SK-N-SH (cell line): ENCODE results near the gene RNF39. TPM values are rescaled to one million over a fixed set of nuclear protein-coding genes. Genes with fewer than 3 reads are reported as not detected.

Experiments
- CTCF ChIA-PET: fragments of 300-600, 350-600 bp; formaldehyde crosslinking; extraction: SDS; loops from one replicate; lab custom pipeline; 2021; lab: Yijun Ruan, JAX
- POLR2A ChIA-PET: fragments of 350-600 bp; sonication (Branson Sonifier 250); formaldehyde crosslinking; extraction: SDS; loops from one replicate; lab custom pipeline; 2020; ENCODE audit warnings: antibody characterized with exemption, inconsistent platforms; lab: Yijun Ruan, JAX
- DNase-seq: peaks from one replicate; pipeline ENCODE4 v3.0.0; 2012
- H2AFZ ChIP-seq: fragments of 200-600 bp; sonication (generic); 2 replicates; pipeline ENCODE4 v1.8.1; 2016; ENCODE audit warnings: antibody characterized with exemption, mild to moderate bottlenecking, low read depth
- H3F3A ChIP-seq: fragments of 200-600 bp; sonication (generic); replicated peaks from 2 replicates; pipeline ENCODE3; 2016; ENCODE audit warnings: antibody characterized with exemption, mild to moderate bottlenecking; ENCODE audit not compliant: insufficient read depth
- H3K27ac ChIP-seq, 2 experiments: fragments of 200-500 bp in 1 of 2; fragments of 200-600 bp in 1 of 2; sonication (Bioruptor generic) in 1 of 2; sonication (generic), shearing (Covaris generic) in 1 of 2; 2 replicates each; pipeline versions ENCODE4 v1.5.1 to v1.6.1; 2014 to 2016; ENCODE audit warnings: low read depth in 2 of 2, inconsistent platforms in 1 of 2, low read length in 1 of 2, mild to moderate bottlenecking in 1 of 2, mixed read lengths in 1 of 2
- H3K27me3 ChIP-seq: fragments of 200-600 bp; sonication (generic), shearing (Covaris generic); 2 replicates; pipeline ENCODE4 v1.6.1; 2016; ENCODE audit warnings: mixed run types; ENCODE audit not compliant: insufficient read depth
- H3K36me3 ChIP-seq, 2 experiments: fragments of 200-500 bp in 1 of 2; fragments of 200-600 bp in 1 of 2; sonication (Bioruptor generic) in 1 of 2; sonication (generic) in 1 of 2; replicated peaks in 1 of 2; 2 replicates each; pipeline versions ENCODE3 to v1.5.1; 2014 to 2016; ENCODE audit warnings: low read length in 1 of 2, mild to moderate bottlenecking in 1 of 2; ENCODE audit not compliant: insufficient read depth in 2 of 2, control insufficient read depth in 1 of 2
- H3K4me1 ChIP-seq, 2 experiments: fragments of 200-500 bp in 1 of 2; fragments of 200-600 bp in 1 of 2; sonication (Bioruptor generic) in 1 of 2; sonication (generic), shearing (Covaris generic) in 1 of 2; 2 replicates each; pipeline versions ENCODE4 v1.5.1 to v1.6.1; 2014 to 2016; ENCODE audit warnings: low read depth in 1 of 2, low read length in 1 of 2, mixed run types in 1 of 2; ENCODE audit not compliant: insufficient read depth in 2 of 2, control insufficient read depth in 1 of 2
- H3K4me2 ChIP-seq: fragments of 200-600 bp; sonication (generic), shearing (Covaris generic); 2 replicates; pipeline ENCODE4 v1.6.1; 2017; ENCODE audit warnings: mixed run types
- H3K4me3 ChIP-seq, 2 experiments: fragments of 200-500 bp in 1 of 2; fragments of 200-600 bp in 1 of 2; sonication (Bioruptor generic) in 1 of 2; sonication (generic), shearing (Covaris generic) in 1 of 2; 2 replicates each; pipeline versions ENCODE4 v1.5.1 to v1.8.1; 2014 to 2016; ENCODE audit warnings: low read depth in 2 of 2, inconsistent platforms in 1 of 2, low read length in 1 of 2, mild to moderate bottlenecking in 1 of 2, mixed read lengths in 1 of 2, moderate library complexity in 1 of 2
- H3K79me2 ChIP-seq: fragments of 200-600 bp; sonication (generic); 2 replicates; pipeline ENCODE4 v1.8.1; 2017; ENCODE audit warnings: mild to moderate bottlenecking; ENCODE audit not compliant: insufficient read depth
- H3K9ac ChIP-seq: fragments of 200-600 bp; sonication (generic); 2 replicates; pipeline ENCODE4 v1.6.1; 2017; ENCODE audit warnings: mixed run types
- H3K9me2 ChIP-seq: fragments of 200-600 bp; sonication (generic); 2 replicates; pipeline ENCODE4 v1.6.1; 2017; ENCODE audit warnings: mixed run types
- H3K9me3 ChIP-seq: fragments of 200-600 bp; sonication (generic); 2 replicates; pipeline ENCODE4 v1.6.1; 2017; ENCODE audit warnings: mixed run types, mild to moderate bottlenecking, moderate library complexity
- H4K20me1 ChIP-seq: fragments of 200-600 bp; sonication (generic); 2 replicates; pipeline ENCODE4 v1.6.1; 2017; ENCODE audit warnings: mild to moderate bottlenecking, mixed run types; ENCODE audit not compliant: insufficient read depth
- CHD2 ChIP-seq: fragments of 150-350 bp; IDR thresholded peaks from 2 replicates; pipeline ENCODE4 v1.6.1; 2018; ENCODE audit warnings: low read length; ENCODE audit not compliant: partially characterized antibody
- ELF1 ChIP-seq: IDR thresholded peaks from 2 replicates; pipeline ENCODE4 v1.4.0; 2012
- EP300 ChIP-seq, 2 experiments: IDR thresholded peaks; 2 replicates each; pipeline versions ENCODE4 v1.4.0 to v1.6.1; 2012; ENCODE audit warnings: borderline replicate concordance in 1 of 2, low read depth in 1 of 2, low read length in 1 of 2
- FOSL2 ChIP-seq: IDR thresholded peaks from 2 replicates; pipeline ENCODE4 v1.4.0; 2012; ENCODE audit warnings: low read depth, mild to moderate bottlenecking, moderate library complexity, borderline replicate concordance
- FOXM1 ChIP-seq: IDR thresholded peaks from 2 replicates; pipeline ENCODE4 v1.4.0; 2012; ENCODE audit warnings: low read depth, mild to moderate bottlenecking
- GABPA ChIP-seq: IDR thresholded peaks from 2 replicates; pipeline ENCODE4 v1.4.0; 2012; ENCODE audit warnings: low read depth, mild to moderate bottlenecking
- GATA2 ChIP-seq: sonication (generic); formaldehyde crosslinking; IDR thresholded peaks from 2 replicates; pipeline ENCODE4 v1.5.0; 2020; ENCODE audit warnings: mild to moderate bottlenecking, missing genetic modification reagents
- IRF3 ChIP-seq: fragments of 150-350 bp; IDR thresholded peaks from 2 replicates; pipeline ENCODE4 v1.6.1; 2016; ENCODE audit warnings: mild to moderate bottlenecking, low read depth, low read length
- MEF2A ChIP-seq: IDR thresholded peaks from 2 replicates; pipeline ENCODE4 v1.4.0; 2012; ENCODE audit warnings: low read depth, borderline replicate concordance
- MXI1 ChIP-seq: IDR thresholded peaks from 2 replicates; pipeline ENCODE4 v1.6.1; 2012; ENCODE audit warnings: mild to moderate bottlenecking, low read depth, low read length, improper control_type of control experiment
- NFIC ChIP-seq: IDR thresholded peaks from 2 replicates; pipeline ENCODE4 v1.4.0; 2012; ENCODE audit warnings: borderline replicate concordance
- NRF1 ChIP-seq: IDR thresholded peaks from 2 replicates; pipeline ENCODE4 v1.6.1; 2012; ENCODE audit warnings: low read depth, mild to moderate bottlenecking, low read length
- RAD21 ChIP-seq: IDR thresholded peaks from 2 replicates; pipeline ENCODE4 v1.6.1; 2012; ENCODE audit warnings: mild to moderate bottlenecking, low read length
- RCOR1 ChIP-seq: fragments of 150-350 bp; IDR thresholded peaks from 2 replicates; pipeline ENCODE4 v1.6.1; 2017; ENCODE audit warnings: antibody characterized with exemption, low read length
- REST ChIP-seq: IDR thresholded peaks from 2 replicates; pipeline ENCODE4 v1.6.1; 2012; ENCODE audit warnings: mild to moderate bottlenecking, low read depth, low read length, moderate library complexity
- RFX5 ChIP-seq: IDR thresholded peaks from 2 replicates; pipeline ENCODE4 v1.6.1; 2012; ENCODE audit warnings: mild to moderate bottlenecking, improper control_type of control experiment, low read length
- RXRA ChIP-seq: IDR thresholded peaks from 2 replicates; pipeline ENCODE4 v1.4.0; 2012; ENCODE audit warnings: low read depth, mild to moderate bottlenecking, borderline replicate concordance
- TCF12 ChIP-seq: IDR thresholded peaks from 2 replicates; pipeline ENCODE4 v1.4.0; 2012
- USF1 ChIP-seq: IDR thresholded peaks from 2 replicates; pipeline ENCODE4 v1.4.0; 2012; ENCODE audit warnings: low read depth, borderline replicate concordance
- YY1 ChIP-seq: IDR thresholded peaks from 2 replicates; pipeline ENCODE4 v1.4.0; 2012; ENCODE audit warnings: low read depth, mild to moderate bottlenecking
- WGBS: methylation state at CpG from one replicate; pipeline ENCODE4 v1.1.6; 2017; ENCODE audit warnings: low lambda C conversion rate; 5-methylcytosine and 5-hydroxymethylcytosine counted together
- polyA plus RNA-seq, 3 experiments: library from polyadenylated mRNA; depleted of rRNA; stranded (reverse); fragments of >200 nt; gene quantifications; 2 replicates each; pipeline ENCODE4 v1.2.3, GENCODE V29; 2012

Gene RNF39
- polyA plus RNA-seq, 1 of the 3 experiments (the other 2 are of a cell fraction), result not detected

GRCh38 chr6:30113841-30114240 lies 38.3 kb upstream of the RNF39 start:
- no peaks in the 10 kb centered on the region for H3K4me1 ChIP-seq
- no peaks in the 10 kb centered on the region for H4K20me1 ChIP-seq
- H3F3A ChIP-seq, result peaks cover 4% of the 10 kb centered on the region
- WGBS, result 0% methylated on average over 1 of the region's 1 CpG
- no peak overlapping the region for H3K4me2 ChIP-seq
- no peak overlapping the region for H3K4me3 ChIP-seq
- no peaks in the 10 kb centered on the region for H3K9me2 ChIP-seq
- H3K79me2 ChIP-seq, result no peaks in the 10 kb centered on the region
- CTCF ChIA-PET, result interaction anchor here (1.1 to 3.6 kb wide), 3 partner anchors 10 to 17 kb away, joined by 3 to 31 read pairs (median 25); no protein-coding TSS in a partner anchor
- H3K36me3 ChIP-seq, result no peaks in the 10 kb centered on the region
- POLR2A ChIA-PET, result no interaction called here
- peaks cover 53% of the 10 kb centered on the region for H3K27me3 ChIP-seq
- H3K27ac ChIP-seq, result no peak overlapping the region
- H3K9me3 ChIP-seq, result no peaks in the 10 kb centered on the region
- DNase-seq, result no peak
- no peak overlapping the region for H3K9ac ChIP-seq
- no peak for TF ChIP-seq GATA2 (CRISPR knock-in tag)
- TF ChIP-seq REST, result no peak
- TF ChIP-seq NFIC, result no peak
- TF ChIP-seq EP300 (IDR thresholded peaks at IDR 0.05; ENCODE audit: borderline replicate concordance in 1 of 2, low read depth in 1 of 2, low read length in 1 of 2), result no peak
- TF ChIP-seq NRF1, result no peak
- TF ChIP-seq TCF12, result no peak
- TF ChIP-seq MXI1, result no peak
- TF ChIP-seq YY1, result no peak
- TF ChIP-seq USF1, result no peak
- no peak for TF ChIP-seq RAD21
- TF ChIP-seq IRF3, result no peak
- no peak for TF ChIP-seq CHD2
- TF ChIP-seq FOXM1, result no peak
- no peak for TF ChIP-seq MEF2A
- TF ChIP-seq ELF1, result no peak
- TF ChIP-seq RFX5, result no peak
- no peak for TF ChIP-seq FOSL2
- TF ChIP-seq GABPA, result no peak
- no peak for TF ChIP-seq RXRA
- no peak for TF ChIP-seq RCOR1
- H2AFZ ChIP-seq, result no peak overlapping the region
